NCI-H2171 treated with DMSO at 0.1 percent for 48 hours (cell line): ENCODE measurements around the gene GALNT9.
"Not testable (repeated sequence)": the region's sequence is repeated elsewhere in the genome, so short reads cannot be mapped to it uniquely, and the experiment has no call there.

ENCODE experiments used
- DNase-seq: peaks from one replicate; lab custom pipeline; 2025; lab: John Stamatoyannopoulos, UW

The GALNT9 gene

DNA sequence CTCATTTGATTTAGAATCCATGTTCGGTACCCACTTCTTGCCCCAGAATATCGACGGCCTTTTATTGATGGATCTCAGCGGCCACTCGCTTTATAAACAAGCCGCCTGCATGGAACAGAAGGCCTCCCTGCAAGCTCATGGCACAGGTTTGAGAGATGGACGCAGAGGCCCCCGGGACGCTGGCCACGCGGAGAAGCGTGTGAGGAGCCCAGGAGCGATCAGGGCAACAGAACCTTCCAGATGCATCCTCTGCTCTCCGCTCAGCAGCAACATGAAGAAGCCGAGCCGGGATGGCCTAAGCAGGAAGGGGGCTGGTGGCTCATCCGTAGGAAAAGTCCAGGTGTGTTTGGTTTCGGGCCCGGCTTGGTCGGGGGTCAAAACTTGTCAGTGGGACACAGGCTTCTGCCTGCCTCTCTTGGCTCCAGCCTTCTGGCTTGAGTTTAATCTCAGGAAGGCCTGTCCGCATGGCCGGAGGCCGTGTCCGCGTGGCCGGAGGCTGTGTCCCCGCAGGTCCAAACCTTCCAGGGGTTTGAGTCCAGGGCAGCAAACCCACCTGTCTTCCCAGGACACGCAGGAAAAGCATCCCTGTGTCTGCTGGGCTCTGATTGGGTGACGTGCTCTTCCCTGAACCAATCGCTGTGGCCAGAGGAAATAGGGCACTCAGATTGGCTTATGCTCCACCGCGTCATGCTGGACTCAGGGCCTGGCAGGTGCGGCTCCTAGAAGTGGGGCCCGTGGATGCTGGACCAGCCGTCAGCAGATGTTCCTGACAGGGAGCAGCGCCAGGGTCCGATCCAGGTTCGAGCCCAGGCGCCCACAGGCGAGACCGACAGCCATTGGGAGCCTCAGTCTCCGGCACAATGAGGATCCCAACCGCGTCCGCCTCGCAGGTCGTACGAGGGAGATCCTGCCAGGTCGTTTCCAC, 65.0 kb downstream of the GALNT9 start:
- DNase-seq = no peak

DNA sequence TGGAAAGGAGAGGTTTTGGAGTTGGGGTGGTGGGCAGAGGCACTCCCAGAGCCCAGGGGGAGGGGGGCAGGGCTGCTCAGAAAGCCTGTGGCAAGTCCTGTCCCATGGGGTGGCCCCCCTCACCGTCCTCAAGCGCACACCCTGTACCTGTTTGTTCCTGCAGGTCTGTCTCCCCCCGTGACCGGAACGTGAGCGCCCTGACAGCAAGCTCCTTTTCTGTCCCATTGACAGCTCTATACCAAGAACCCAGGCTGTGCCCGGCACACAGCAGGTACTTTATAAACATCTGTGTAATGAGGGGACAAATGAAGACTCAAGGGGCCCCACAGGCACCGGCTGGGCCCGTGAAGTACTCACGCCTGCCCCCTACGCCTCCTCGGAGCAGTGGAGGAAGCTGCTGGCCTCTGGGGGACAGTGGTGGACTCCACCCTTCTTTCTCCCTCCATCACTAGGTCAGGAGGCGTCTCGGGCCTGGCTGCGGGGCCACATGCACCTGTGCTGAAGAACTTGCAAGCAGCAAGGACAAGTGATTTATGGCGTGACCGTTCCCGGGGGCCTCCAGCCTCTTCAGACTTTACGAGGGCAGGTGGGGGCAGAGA, 65.8 kb downstream of the GALNT9 start:
- no peak for DNase-seq

DNA sequence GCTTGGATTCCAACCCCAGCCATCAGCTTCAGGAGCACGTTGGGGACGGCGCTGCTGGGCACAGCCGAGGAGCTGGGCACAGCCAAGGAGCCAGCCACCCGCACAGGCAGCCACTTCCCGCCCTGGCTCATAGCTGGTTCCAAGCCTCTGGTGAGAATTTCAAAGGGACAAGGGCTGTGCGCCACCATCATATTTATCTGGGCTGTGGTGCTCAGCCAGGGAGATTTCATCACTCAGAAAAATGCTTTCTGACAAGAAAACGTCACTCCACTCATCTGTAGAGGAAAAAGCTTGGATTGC, 66.4 kb downstream of the GALNT9 start:
- DNase-seq = no peak

DNA sequence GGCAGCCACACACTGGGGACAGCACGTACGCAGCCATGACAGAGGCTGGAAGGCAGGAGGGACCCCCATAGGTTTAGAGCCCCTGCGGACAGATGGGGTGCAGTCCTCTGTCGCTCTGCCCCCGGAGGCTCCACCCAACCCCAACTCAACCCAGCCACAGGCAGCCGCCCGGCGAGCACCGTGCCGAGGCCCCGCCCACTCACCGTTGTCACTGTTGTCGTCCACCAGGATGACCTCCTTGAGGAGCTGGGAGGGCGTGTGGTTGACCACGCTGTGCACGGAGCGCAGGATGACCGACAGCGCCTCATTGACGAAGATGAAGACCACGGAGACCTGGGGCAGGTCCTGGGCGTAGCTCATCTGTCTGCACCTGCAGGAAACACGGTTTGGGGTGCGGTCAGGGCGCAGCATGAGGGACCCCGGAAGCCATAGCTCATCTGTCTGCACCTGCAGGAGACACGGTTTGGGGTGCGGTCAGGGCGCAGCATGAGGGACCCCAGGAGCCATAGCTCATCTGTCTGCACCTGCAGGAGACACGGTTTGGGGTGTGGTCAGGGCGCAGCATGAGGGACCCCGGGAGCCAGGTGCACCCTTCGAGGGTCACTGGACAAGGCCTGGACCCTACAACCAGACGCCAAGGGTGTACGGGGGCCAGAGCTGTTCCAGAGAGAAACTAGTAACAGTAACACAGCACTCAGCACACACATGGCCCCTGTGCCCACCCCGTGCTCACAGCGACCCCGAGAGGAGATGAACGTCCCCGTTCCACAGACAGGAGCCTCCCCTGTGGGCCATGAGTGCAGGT, 66.9 kb downstream of the GALNT9 start:
- DNase-seq = no peak

DNA sequence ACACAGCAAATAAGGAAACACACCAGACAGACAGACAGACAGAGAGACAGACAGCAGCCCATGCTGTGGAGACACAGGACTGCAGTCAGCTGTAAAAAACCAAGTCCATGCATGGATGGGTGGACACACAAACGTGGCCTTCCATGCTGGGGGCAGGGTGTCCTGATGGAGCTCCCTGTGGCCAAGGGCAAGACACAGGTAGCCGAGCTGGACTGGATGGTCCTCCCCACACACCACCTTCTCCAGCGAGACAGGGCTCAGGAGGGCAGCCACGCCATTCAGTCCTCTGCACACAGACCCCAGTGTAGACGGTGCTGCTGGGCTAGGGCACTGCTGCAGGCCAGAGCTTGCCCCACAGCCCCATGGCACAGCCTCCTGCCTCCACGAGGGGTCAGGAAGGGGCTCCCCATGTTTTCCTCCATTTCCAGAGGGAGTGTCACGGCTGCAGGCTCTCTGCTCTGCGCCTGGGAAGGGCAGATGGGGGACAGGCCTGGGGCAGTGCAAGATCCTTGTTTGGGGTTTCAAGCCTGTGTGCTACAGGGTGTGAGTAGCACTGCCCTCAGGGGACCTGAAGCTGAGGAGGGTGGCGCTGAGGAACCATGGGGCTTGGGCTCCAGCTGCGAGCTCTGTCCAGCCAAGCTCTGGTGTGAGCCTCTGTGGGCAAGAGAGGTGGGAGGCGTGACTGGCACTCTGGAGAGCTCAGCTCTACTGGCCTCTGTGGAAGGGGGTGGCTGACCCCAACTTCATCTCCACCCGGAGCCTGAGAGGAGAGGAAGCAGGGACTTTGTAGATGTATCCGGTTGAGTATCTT, 67.9 kb downstream of the GALNT9 start:
- DNase-seq = no peak

DNA sequence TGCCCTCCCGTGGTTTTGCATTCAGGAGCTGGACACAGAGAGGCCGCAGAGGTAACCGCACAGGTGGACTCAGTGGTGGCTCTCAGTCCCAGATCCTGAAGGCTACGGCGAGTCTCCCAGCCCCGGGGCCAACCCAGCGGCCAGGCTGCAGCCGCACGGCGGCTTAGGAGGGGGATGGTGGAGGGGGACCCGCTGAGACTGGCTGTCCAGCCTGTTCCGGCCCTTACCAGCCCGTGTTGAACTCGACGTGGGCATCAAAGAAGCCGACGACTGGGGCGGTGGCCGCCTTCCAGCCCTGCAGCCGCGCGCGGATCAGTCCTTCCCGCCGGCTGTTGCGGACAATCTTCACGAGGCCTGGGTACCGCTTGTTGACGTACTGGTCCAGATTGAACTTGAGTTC, 68.7 kb downstream of the GALNT9 start:
- no peak for DNase-seq

DNA sequence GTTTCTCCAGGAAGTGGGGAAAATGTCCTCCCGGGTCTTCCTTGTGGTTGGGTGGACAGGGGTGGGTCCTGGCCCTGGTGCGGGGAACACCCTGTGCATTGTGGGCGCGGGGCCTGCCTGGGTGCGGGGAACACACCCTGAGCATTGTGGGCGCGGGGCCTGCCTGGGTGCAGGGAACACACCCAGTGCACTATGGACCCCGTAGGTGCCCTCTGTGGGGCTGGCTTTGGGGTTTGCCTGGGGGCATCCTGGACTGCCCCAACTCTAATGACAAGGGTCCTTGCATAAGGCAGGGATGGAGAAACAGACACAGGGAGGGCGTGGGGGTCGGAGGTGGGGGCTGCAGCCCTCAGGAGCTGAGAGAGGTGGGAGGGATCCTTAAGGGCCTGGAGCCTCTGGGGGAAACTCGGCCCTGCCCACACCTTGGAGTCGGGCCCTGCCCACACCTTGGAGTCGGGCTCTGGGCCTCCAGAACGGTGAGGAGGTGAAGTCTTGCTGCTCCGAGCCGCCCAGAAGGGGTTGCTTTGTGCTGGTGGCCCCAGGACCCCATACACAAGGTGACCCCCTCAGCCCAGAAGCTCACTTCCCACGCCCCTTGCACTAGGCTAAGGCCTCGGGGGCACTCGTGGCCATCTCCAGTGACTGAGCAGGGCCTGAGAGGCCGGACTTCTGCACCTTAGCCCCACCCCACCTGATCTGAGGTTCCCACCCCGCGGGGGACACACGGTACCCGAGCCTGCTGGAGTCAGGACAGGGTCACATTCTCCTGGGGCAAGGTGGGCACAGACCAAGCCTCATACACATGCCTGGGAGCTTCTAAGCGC, 69.3 kb downstream of the GALNT9 start:
- DNase-seq = no peak

DNA sequence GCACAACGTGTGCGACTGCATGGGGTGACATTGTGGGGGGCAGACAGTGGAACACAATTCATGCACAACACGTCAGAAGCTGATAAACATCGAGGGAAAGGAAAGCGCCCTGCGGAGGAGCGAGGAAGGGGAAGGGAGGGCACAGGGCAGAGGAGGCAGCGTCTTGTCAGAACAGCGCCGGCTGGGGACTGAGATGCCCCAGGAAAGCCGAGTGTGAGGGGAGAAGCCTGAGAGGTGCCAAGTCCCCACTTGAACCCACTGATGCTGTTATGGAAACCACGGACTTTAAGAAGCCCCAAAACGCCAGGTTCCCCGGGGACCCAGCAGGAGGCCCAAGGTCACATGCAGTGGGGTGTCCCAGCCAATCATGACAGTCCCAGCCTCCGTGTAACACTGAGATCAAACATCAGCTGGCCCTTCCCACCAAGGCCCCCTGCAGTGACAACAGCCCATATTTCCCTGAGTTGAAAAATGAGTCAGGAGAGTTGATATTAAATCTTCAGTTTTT, 70.0 kb downstream of the GALNT9 start:
- DNase-seq = peak; percentile 9

DNA sequence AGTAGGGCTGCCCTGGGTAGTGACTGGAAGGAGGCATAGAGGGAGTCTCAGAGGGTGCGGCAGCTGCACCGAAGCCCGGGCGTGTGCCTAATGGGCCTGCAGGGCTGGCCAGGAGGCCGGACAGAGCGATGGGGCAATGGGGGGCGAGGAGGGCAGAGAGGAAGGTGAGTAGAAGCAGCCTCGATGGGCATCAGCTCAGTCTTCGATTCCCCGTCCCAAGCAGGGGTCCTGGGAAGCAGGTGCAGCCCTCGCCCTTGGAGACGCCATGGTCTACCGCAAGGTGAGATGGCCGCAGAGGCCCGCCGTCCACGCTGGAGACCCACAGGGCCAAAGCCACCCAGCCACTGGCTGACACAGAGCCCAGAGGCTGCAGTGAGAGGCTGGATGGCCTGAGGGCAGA, 70.8 kb downstream of the GALNT9 start:
- no peak for DNase-seq

DNA sequence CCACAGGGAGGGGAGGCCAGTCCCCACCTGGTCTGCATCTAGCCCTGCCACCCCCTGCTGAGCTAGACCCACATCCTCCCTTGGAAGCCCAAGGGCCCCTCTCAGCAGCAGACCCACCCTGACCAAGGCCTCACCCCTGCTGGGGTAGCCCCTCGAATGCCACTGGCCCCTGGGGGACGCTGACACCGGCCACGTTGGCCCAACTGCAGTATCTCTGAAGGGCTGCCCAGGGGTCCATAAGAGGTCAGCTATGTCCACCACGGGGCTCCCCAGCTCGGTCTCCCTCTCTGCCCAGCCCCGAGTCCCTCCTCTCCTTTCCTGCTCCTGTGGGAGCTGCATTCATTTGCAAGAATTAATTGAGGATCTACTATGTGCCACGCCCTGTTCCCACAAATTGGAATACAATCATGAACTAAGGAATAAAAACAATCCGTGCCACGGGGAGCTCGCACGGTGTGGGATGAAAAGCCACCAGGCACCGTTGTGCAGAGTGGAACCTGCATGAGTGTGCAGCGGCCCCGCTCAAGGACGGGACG, 71.4 kb downstream of the GALNT9 start:
- DNase-seq = no peak

DNA sequence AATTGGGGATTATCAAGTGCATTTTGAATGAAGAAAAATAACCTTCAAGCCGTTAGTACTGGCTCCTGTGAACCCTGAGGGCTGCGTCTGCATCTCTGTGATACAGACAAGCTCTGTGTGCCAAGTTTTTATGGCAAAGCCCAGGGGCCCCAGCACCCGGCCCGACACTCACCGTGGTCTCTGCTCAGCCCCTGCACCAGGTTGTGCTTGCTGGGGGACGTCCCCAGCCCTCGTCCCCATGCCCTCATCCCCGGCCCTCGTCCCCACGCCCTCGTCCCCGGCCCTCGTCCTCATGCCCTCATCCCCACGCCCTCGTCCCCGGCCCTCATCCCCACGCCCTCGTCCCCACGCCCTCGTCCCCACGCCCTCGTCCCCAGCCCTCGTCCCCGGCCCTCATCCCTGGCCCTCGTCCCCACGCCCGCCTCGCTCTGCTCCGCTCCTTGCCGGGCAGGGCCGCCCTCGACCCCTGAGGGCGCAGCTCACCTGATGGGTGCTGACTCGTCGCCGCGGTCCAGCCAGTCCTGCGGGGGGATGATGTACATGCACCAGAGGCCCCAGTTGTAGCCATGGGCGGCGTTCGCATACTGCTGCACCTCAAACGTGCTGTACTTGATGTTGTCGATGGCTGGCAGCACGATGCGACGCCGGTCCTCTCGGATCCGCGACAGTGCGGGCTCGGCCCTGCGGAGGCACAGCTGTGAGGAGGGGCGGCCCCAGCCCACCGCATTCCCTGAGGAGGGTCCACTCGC, 72.0 kb downstream of the GALNT9 start:
- DNase-seq = no peak

DNA sequence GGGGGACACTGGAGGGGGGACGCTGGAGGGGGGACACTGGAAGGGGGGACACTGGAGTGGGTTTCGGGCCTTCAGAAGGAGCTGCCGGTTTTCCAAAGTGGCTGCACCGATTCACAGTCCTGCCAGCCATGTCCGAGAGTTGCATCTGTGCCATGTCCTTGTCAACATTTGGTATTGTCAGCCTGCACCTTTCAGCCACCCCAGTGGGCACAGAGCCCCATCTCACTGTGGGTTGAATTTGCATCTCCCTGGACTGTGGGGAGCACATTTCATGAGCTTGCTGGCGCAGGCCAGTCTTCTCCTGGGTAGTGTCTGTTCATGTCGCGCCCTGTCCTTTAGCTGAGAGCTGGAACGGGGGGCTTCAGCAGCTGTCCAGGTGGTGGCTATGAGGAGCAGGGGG, 72.7 kb downstream of the GALNT9 start:
- no peak for DNase-seq

DNA sequence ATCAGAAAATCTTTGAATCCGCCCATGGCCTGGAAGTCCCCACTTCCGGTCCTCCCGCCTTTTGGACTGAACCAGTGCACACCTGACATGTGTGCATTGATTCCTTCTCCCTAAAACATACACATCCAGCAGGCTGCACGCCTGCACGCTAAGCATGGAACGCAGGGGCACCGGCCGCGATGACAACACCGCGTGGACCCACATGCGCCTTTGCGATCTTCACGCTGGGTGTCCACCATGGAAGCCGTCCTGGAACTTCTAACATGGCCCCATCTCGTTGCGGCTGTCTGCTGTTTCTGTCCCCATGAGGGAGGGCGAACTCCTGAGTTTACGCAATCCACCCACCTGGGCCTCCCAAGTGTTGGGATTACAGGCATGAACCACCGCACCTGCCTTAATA, 73.7 kb downstream of the GALNT9 start:
- DNase-seq = no peak

DNA sequence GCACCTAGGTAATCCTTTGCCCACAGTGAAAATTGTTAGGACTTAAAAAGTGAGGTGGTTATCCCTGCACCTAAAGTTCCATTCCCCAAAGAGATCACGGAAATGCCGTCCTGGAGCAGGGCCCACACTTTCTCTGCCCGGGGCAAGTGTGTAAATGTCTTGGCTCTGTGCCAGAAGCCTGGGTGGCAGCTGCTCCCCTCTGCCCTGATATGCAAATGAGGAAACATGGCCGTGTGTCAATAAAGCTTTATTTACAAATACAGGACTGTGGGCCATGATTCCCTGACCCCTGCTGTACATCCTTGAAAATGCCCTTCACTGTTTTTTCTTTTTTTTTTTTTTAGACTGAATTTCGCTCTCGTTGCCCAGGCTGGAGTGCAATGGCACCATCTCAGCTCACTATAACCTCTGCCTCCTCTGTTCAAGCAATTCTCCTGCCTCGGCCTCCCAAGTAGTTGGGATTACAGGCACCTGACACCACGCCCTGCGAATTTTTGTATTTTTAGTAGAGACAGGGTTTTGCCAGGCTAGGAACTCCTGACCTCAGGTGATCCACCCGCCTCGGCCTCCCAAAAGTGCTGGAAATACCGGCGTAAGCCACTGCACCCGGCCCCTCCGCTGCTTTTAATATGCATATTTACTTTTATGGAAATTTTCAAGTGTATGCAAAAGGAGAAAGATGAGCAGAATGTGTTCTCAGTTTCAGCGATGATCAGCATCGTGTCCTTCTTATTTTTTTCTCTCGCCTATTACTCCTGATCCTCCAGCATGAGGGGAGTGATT, 75.5 kb downstream of the GALNT9 start:
- DNase-seq = peak; percentile 59

DNA sequence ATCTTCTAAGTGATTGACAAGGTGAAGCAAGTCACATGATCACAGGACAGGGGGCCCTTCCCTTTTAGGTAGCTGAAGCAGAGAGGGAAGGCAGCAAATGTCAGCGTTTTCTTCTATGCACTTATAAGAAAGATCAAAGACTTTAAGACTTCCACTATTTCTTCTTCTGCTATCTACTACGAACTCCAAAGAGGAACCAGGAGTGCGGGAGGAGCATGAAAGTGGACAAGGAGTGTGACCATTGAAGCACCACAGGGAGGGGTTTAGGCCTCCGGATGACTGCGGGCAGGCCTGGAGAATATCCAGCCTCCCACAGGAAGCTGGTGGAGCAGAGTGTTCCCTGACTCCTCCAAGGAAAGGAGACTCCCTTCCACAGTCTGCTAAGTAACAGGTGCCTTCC, 76.4 kb downstream of the GALNT9 start:
- not testable (repeated sequence) for DNase-seq

DNA sequence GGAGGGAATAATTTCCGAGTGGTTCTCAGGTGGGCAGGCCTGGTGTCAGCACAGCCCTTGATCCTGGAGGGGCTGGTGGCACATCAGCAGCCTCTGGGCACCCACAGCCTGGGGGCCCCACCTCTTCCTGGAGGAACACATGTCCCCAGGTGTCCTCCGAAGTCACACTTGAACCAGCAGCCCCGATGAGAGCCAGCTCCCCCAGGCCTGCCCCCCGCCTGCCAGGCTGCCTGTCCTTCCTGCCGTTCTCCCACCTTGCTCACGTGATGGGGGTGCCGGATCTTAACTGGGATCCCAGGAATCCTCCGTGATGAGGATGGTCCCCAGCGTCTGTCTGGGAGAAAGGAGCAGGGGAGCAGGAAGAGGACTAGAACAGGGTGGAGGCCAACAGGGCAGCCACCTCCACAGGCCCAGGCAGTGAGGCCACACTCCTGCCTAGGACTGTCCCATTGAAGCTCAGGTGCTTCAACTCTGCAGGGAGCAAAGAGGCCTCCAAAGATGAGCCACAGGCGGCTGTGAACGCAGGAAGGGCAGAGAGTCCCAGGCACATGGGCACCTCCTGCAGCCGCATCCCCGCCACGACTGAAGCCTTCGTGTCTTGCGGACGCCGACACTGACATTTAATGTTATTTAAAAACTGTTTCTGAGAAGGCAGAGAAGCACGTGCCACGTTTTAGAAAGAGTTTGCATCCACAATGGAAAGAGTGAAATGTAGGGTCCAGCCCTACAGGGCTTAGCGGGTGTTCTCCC, 77.5 kb downstream of the GALNT9 start:
- DNase-seq = no peak

DNA sequence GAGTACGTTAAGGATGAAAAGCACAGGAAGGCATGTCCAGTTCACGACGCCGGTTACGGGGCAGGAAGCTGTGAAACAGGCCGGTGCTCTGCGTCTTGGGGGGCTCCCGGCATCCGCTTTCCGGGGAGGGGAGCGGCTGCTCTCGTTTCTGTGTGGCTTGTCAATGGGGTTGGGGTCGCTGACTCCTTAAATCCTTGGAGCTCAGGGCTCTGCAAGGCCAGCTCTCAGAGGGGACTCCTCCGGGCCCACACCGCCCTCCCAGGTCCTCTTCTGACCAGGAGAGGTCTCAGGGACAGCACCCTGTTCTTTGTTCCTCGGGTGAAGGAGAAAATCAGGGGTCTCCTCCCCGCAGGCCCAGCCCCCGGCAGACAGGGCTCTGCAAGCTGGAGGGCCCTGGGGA, 78.1 kb downstream of the GALNT9 start:
- DNase-seq = no peak

DNA sequence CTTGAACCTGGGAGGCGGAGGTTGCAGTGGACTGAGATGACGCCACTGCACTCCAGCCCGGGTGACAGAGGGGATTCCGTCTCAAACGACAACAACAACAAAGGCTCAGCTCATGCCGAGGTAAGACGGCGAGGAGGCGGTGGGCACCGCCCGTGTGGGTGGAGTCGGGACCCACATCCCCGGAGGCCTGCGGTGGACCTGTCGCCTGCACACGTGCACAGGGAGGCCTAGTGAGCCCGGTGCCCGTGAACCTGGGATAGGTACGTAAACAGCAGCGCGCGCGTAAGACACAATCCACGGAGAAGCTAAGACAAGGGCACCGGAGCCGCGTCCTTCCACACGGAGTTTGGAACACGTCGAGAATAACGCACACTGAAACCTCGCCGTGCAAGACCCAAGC, 78.7 kb downstream of the GALNT9 start:
- no peak for DNase-seq
